ENCODE results near the gene ATOX1. TPM values are rescaled to one million over a fixed set of nuclear protein-coding genes. Genes with fewer than 3 reads are reported as not detected.

ATOX1 gene
- total RNA-seq, 2 experiments from 2014 or later = 74.8 to 85.9 TPM

DNA sequence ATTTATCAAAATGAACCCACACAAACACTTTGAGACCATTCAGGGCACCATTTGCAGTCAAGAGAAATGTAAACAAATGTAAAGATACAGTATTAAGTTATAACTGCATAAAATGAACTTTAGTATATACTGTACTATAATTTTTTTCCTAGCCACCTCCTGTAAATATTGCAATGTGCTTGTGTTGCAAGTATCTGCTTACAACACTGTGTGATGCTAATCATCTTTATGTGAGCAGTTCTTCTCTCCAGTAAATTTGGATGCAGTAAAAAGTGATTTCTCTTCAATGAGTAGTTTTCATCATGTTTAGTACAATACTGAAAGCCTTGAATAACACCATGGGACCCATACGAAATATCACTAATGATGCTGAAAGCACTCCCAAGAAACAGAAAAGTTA lies 22.8 kb upstream of the ATOX1 start:
- Mint-ChIP-seq H3K4me3 (no peak overlapping the region), H3K36me3 (ENCODE audit: low read depth) (peaks cover 32% of the 10 kb centered on the region), H3K27ac (peak overlapping the region; percentile 75), H3K27me3 (no peaks in the 10 kb centered on the region), H3K4me1 (peaks cover 80% of the 10 kb centered on the region), H3K9me3 (ENCODE audit: low read depth) (no peaks in the 10 kb centered on the region)
- CTCF ChIA-PET = no interaction called here
- POLR2A ChIA-PET = no interaction called here
- DNase-seq = no peak
- intact Hi-C loops (cut with DNase I, micrococcal nuclease) = loop anchor here in 1 of 2 experiments (2.0 kb wide), 1 partner anchor 26 kb away; no protein-coding TSS in a partner anchor
- no peak for ATAC-seq

DNA sequence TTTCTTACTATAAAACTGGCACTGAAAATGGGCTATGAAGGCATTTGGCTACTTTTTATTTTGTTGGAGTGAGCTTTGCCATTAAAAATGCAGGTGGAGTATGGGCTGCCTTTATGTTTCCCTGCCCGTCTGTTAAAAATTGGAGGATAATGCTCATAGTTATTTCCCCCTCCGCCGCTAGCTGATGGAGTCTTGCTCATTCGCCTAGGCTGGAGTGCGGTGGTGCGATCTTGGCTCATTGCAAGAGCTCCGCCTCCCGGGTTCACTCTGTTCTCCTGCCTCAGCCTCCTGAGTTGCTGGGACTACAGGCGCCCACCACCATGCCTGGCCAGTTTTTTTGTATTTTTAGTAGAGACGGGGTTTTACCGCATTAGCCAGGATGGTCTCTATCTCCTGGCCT lies 21.9 kb upstream of the ATOX1 start:
- no peak for DNase-seq
- Mint-ChIP-seq H3K4me3 (no peak overlapping the region), H3K27me3 (no peaks in the 10 kb centered on the region), H3K9me3 (ENCODE audit: low read depth) (no peaks in the 10 kb centered on the region), H3K36me3 (ENCODE audit: low read depth) (peaks cover 38% of the 10 kb centered on the region), H3K27ac (no peak overlapping the region), H3K4me1 (peaks cover 81% of the 10 kb centered on the region)
- intact Hi-C loops (cut with DNase I, micrococcal nuclease) = loop anchor here in 1 of 2 experiments (2.0 kb wide), 1 partner anchor 26 kb away; no protein-coding TSS in a partner anchor
- CTCF ChIA-PET = interaction anchor here (1.2 kb wide), 1 partner anchor 123 kb away, joined by 3 read pairs; no protein-coding TSS in a partner anchor
- POLR2A ChIA-PET = interaction anchor here (0.7 kb wide), 1 partner anchor 43 kb away, joined by 3 read pairs; no protein-coding TSS in a partner anchor
- ATAC-seq = no peak

DNA sequence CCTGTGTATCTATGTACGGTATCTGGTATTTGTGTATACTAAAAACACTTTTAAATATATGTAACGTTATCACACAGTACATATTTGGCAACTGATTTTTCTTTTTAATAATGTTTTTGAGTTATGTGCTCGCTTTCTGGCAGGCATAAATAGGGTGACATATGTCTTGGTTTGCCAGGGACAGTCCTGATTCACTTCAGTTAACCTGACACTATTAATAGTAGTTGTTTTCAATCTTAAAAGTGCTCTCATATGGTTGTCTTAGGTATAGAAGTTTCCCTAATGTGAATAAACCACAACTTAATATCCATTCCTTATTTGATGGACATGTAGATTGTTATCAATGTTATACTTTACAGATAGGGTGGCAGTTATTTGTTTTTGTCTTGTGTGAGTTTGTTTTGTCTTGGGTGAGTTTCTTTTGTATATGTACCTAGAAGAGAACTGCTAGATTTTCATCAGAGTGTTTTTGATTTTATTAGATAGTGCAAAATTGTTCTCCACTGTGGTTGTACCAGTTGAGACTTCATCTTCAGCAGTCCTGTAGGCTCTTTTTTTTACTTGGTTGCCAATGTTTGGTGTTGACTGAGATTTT lies 21.2 kb upstream of the ATOX1 start:
- ATAC-seq = peak; percentile 21

DNA sequence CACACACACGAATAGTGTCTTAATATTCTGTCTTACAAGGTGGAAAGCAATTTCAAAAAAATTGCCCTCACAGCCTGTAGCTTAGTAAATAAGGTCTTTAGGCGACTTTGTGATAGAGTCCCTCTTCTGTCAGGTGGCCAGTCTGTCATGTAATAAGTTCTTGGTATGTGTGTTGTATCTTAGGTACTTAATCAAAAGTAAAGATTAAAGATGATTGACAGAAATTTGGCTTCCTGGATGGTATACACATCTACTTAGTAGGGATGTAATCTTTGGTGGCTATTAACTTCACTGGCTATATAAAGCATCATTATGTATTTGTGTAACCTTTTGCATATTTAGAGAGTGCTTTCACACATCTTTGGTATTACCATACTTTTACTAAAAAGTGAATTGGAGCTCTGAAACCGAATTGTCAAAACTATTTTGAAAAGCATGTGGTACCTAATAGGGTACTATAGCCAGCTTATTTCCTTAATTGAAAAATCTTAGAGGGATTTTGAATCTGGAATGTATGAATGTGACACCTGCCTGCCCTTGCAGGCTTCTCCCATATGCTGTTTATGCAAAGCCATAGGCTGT lies 16.7 kb upstream of the ATOX1 start:
- no peaks in the 10 kb centered on the region for H3K27me3 Mint-ChIP-seq
- CTCF ChIA-PET = interaction anchor here (0.6 to 1.3 kb wide), 3 partner anchors 9 to 368 kb away, joined by 4 to 6 read pairs (median 6); no protein-coding TSS in a partner anchor
- H3K36me3 Mint-ChIP-seq (ENCODE audit: low read depth) = peaks cover 52% of the 10 kb centered on the region
- ATAC-seq (no peak), DNase-seq (no peak)
- peaks cover 60% of the 10 kb centered on the region for H3K4me1 Mint-ChIP-seq
- H3K9me3 Mint-ChIP-seq (ENCODE audit: low read depth) = no peaks in the 10 kb centered on the region
- POLR2A ChIA-PET = interaction anchor here (0.9 to 1.0 kb wide), 2 partner anchors 10 to 20 kb away, joined by 3 read pairs; no protein-coding TSS in a partner anchor
- H3K27ac Mint-ChIP-seq = peak overlapping the region; percentile 55
- H3K4me3 Mint-ChIP-seq = no peak overlapping the region
- intact Hi-C loops (cut with DNase I, micrococcal nuclease) = loop anchor here (2.0 to 10.0 kb wide), 3 partner anchors 20 to 1770 kb away; partner anchors contain the start of genes ANXA6 (in 1 of the 2), HMGXB3 (in 1 of the 2) and TIGD6 (in 1 of the 2)

More for the DNA sequence above, 21.2 kb upstream of the ATOX1 start:
- POLR2A ChIA-PET = no interaction called here
- no peak for DNase-seq
- peaks cover 83% of the 10 kb centered on the region for H3K4me1 Mint-ChIP-seq
- CTCF ChIA-PET = interaction anchor here (1.2 kb wide), 1 partner anchor 122 kb away, joined by 3 read pairs; no protein-coding TSS in a partner anchor
- intact Hi-C loops (cut with DNase I, micrococcal nuclease) = loop anchor here (2.0 to 10.0 kb wide), 3 partner anchors 27 to 1775 kb away; partner anchors contain the start of genes ANXA6 (in 1 of the 2), HMGXB3 (in 1 of the 2) and TIGD6 (in 1 of the 2)
- H3K9me3 Mint-ChIP-seq (ENCODE audit: low read depth) = no peaks in the 10 kb centered on the region
- H3K36me3 Mint-ChIP-seq (ENCODE audit: low read depth) = peaks cover 42% of the 10 kb centered on the region
- H3K27ac Mint-ChIP-seq = peak overlapping the region; percentile 12
- H3K27me3 Mint-ChIP-seq = no peaks in the 10 kb centered on the region
- H3K4me3 Mint-ChIP-seq = no peak overlapping the region

DNA sequence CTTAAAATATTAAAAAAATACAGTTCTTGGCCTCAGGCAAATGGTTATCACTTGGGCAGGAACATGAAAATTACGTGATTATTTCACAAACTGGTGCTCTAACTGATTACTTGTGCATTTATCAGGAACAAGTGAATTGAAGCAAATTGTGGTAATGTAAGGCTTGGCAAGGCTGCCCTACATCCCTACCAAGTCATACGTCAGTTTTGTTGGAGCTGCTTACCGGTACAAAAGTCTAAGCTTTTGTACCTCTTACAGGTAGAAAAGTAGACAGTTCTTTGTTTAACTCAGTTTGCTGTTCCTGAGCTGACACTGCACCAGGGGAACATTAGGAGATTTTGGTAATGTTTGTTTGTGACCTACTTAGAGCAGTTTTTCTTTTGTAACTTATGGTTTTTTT lies 15.5 kb upstream of the ATOX1 start:
- Mint-ChIP-seq H3K36me3 (ENCODE audit: low read depth) (peaks cover 46% of the 10 kb centered on the region), H3K27me3 (no peaks in the 10 kb centered on the region), H3K4me1 (peaks cover 53% of the 10 kb centered on the region), H3K27ac (peak overlapping the region; percentile 58), H3K9me3 (ENCODE audit: low read depth) (no peaks in the 10 kb centered on the region), H3K4me3 (no peak overlapping the region)
- intact Hi-C loops (cut with DNase I, micrococcal nuclease) = loop anchor here (2.0 to 10.0 kb wide), 6 partner anchors 21 to 1769 kb away; partner anchors contain the start of genes ANXA6 (in 1 of the 2), GM2A (in 1 of the 2), HMGXB3 (in 1 of the 2) and TIGD6 (in 1 of the 2)
- POLR2A ChIA-PET = interaction anchor here (0.7 to 1.0 kb wide), 2 partner anchors 19 to 458 kb away, joined by 3 to 4 read pairs; no protein-coding TSS in a partner anchor
- CTCF ChIA-PET = interaction anchor here (0.7 to 1.8 kb wide), 5 partner anchors 9 to 369 kb away, joined by 3 to 10 read pairs (median 3); no protein-coding TSS in a partner anchor
- DNase-seq (no peak), ATAC-seq (no peak)

DNA sequence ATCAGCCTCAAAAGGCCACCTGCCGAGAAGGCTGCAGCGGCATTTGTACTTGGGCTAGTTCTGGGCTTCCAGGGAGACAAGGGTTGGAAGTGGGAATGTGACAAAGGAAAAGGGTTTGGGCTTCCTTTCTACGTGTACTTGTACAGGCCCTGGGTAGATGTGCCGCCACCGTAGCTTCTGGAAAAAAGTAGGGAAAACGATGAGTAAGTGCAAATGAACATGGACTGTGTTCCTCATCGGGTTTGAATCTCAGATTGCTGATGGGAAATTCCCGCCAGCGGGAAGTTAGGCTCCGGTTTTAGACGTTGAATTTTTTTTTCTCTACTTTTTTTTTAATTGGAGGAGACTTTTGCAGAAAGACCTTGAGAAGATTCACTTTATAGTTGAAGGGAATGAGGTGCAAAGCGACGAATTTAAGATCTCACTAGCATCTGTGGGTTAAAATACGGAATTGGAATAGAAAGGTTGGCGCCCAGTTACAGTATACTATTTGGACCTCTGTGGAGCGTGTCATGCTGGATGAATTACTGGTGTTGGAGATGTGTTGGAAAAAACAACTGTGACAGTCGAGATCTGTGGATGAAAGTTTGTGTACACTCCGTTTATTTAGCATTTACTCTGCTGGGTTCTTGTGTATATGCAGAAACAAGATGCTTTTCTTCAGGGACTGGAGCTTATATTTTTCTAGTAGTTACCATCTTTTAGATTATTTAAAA lies 14.6 kb upstream of the ATOX1 start:
- CTCF ChIA-PET = interaction anchor here (0.7 to 1.8 kb wide), 7 partner anchors 9 to 370 kb away, joined by 3 to 10 read pairs (median 3); no protein-coding TSS in a partner anchor
- Mint-ChIP-seq H3K9me3 (ENCODE audit: low read depth) (no peaks in the 10 kb centered on the region), H3K27ac (peak overlapping the region; percentile 73), H3K4me1 (peaks cover 46% of the 10 kb centered on the region), H3K36me3 (ENCODE audit: low read depth) (peaks cover 39% of the 10 kb centered on the region), H3K27me3 (no peaks in the 10 kb centered on the region), H3K4me3 (no peak overlapping the region)
- intact Hi-C loops (cut with DNase I, micrococcal nuclease) = loop anchor here (5.0 to 10.0 kb wide), 5 partner anchors 521 to 1768 kb away; partner anchors contain the start of genes ANXA6 (in 1 of the 2), GM2A (in 1 of the 2), HMGXB3 (in 1 of the 2) and TIGD6 (in 1 of the 2)
- ATAC-seq (no peak), DNase-seq (no peak)
- POLR2A ChIA-PET = interaction anchor here (1.5 to 2.8 kb wide), 4 partner anchors 14 to 114 kb away, joined by 5 to 28 read pairs (median 9); partner anchors contain the start of gene ATOX1

DNA sequence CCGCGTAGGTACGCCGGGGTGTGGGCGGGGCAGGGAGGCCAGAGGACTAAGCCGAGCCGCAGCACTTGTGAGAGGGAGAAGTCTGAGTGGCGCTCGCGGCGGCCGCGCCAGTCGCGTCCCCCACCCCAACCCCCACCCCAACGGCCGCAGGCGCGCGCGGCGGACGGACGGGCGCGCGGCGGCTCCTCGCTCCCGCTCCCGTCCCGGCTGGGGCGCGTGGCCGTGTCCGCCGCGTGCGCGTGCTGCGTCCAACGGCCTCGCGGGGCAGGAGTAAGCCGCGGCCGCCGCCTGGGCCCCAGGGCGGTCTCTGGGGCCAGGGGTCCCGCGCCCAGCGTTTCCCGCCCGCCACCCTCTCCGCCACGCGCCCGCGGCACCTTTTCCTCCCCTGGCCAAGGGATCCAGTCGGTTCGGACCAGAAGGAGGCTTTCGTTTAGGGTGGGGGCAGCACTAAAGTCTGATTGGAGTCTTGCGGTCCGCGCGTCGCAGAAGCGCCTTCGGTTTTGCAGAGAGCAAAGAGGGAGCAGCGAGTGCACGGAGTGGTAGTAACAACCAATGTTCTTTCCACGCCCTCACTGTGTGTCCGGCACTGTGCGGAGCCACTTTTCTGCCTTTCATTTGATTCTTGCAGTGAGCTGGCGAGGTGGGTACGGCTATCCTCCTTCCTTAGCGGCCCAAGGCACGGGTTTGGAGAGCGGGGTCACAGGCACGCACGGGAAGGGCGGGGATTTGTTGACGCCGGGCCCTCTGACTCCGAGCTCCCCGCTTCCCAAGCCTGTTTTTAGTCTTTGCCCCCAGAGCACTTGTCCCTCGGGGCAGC lies 13.8 kb upstream of the ATOX1 start:
- H3K9me3 Mint-ChIP-seq (ENCODE audit: low read depth) = no peaks in the 10 kb centered on the region
- POLR2A ChIA-PET = interaction anchor here (0.6 to 2.8 kb wide), 6 partner anchors 13 to 519 kb away, joined by 3 to 28 read pairs (median 6); partner anchors contain the start of genes ATOX1 and GM2A
- ATAC-seq = no peak
- peaks cover 38% of the 10 kb centered on the region for H3K4me1 Mint-ChIP-seq
- DNase-seq = peak; percentile 61
- peak overlapping the region; percentile 73 for H3K27ac Mint-ChIP-seq
- H3K27me3 Mint-ChIP-seq = no peaks in the 10 kb centered on the region
- intact Hi-C loops (cut with DNase I, micrococcal nuclease) = loop anchor here (5.0 to 10.0 kb wide), 5 partner anchors 520 to 1767 kb away; partner anchors contain the start of genes ANXA6 (in 1 of the 2), GM2A (in 1 of the 2), HMGXB3 (in 1 of the 2) and TIGD6 (in 1 of the 2)
- H3K36me3 Mint-ChIP-seq (ENCODE audit: low read depth) = peaks cover 31% of the 10 kb centered on the region
- CTCF ChIA-PET = interaction anchor here (0.7 to 3.6 kb wide), 8 partner anchors 8 to 324 kb away, joined by 3 to 19 read pairs (median 5); partner anchors contain the start of gene SLC36A1
- H3K4me3 Mint-ChIP-seq = no peak overlapping the region

DNA sequence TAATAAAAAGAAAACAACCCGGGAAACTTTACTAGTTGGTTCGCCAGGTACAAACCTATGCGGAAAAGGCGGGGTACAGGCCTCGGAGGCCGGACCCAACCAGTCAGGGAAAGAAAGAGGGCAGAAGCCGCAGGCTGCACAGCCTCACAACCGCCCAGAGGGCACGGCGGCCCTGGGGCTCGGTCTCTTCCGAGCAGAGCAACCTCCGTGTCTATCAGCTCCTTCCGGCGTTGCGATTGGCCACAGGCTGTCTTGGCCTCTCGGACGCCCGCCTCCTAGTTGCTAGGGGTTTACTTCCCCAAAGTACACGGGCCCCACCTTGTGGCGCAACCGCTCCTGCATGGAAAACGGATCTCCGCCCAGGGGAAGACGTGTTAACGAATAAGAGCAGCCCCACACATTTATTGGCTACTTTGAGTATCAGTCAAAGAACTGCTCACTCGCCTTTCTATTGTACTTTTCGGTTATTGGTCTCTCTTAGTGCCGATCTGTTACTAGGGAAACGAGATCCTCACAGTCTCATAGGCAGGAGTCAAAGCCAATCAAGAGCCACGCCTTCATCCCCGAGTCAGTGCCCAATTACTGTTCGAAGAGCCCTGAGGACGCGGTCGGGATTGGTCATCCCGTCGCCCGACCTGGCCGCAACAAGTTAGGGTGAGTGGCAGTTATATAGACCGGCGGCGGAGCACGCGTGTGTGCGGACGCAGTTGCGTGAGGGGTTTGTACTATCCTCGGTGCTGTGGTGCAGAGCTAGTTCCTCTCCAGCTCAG lies 13.0 kb upstream of the ATOX1 start, which contains the start of gene G3BP1:
Gene G3BP1, plus strand, starts transcription at position 696 of the 770 bp plus-strand sequence. CDS start 14,667 bp downstream, outside the sequence.
- CTCF ChIA-PET = interaction anchor here (0.6 to 3.6 kb wide), 16 partner anchors 8 to 689 kb away, joined by 3 to 19 read pairs (median 4); partner anchors contain the start of genes ATOX1 and SLC36A1
- peaks cover 32% of the 10 kb centered on the region for H3K4me1 Mint-ChIP-seq
- POLR2A ChIA-PET = interaction anchor here (0.6 to 2.8 kb wide), 13 partner anchors 12 to 582 kb away, joined by 3 to 28 read pairs (median 4); partner anchors contain the start of genes ATOX1, GM2A and SLC36A1
- intact Hi-C loops (cut with DNase I, micrococcal nuclease) = loop anchor here (1.0 to 10.0 kb wide), 12 partner anchors 13 to 1767 kb away; partner anchors contain the start of genes ATOX1 (in 2 of the 2), ANXA6 (in 1 of the 2), GM2A (in 1 of the 2) and HMGXB3 (in 1 of the 2)
- H3K9me3 Mint-ChIP-seq (ENCODE audit: low read depth) = no peaks in the 10 kb centered on the region
- peak; percentile 84 for ATAC-seq
- peak; percentile 100 for DNase-seq
- H3K4me3 Mint-ChIP-seq = no peak within 1 kb of the TSS
- H3K36me3 Mint-ChIP-seq (ENCODE audit: low read depth) = peaks cover 27% of the 10 kb centered on the region
- H3K27ac Mint-ChIP-seq = peak within 1 kb of the TSS; percentile 73
- no peaks in the 10 kb centered on the region for H3K27me3 Mint-ChIP-seq

All from activated CD4-positive, alpha-beta T cell treated with anti-CD3 and anti-CD28 coated beads for 36 hours (primary cell).